CD8-positive, alpha-beta memory T cell (primary cell): ENCODE data around the gene SLIT3. TPM values are rescaled to one million over a fixed set of nuclear protein-coding genes. Genes with fewer than 3 reads are reported as not detected.

Experiments
- CTCF ChIA-PET: fragments of 350-600 bp; sonication (Branson Sonifier 250); formaldehyde crosslinking; loops from one replicate; lab custom pipeline; 2021; ENCODE audit warnings: antibody characterized with exemption; lab: Charles Lee
- POLR2A ChIA-PET: fragments of 350-600 bp; sonication (Branson Sonifier 250); formaldehyde crosslinking; loops from one replicate; lab custom pipeline; 2021; ENCODE audit warnings: antibody characterized with exemption; lab: Charles Lee
- DNase-seq, 5 donors: peaks; one replicate each; pipeline versions ENCODE4 v3.0.0 to v3.0.0-alpha.2; 2020 to 2022; ENCODE audit warnings: mixed read lengths in 1 of 5
- H3K27ac ChIP-seq: one replicate; pipeline ENCODE4 v1.7.0; 2013; ENCODE audit warnings: low read depth, mild to moderate bottlenecking, low read length, moderate library complexity
- H3K27me3 ChIP-seq: 2 replicates; pipeline ENCODE4 v1.7.0; 2013; ENCODE audit warnings: low read length, mild to moderate bottlenecking; ENCODE audit not compliant: insufficient read depth, poor library complexity, severe bottlenecking
- H3K36me3 ChIP-seq: 2 replicates; pipeline ENCODE4 v1.7.0; 2013; ENCODE audit warnings: mild to moderate bottlenecking, low read length, moderate library complexity; ENCODE audit not compliant: insufficient read depth
- H3K4me1 ChIP-seq: 2 replicates; pipeline ENCODE4 v1.7.0; 2013; ENCODE audit warnings: mild to moderate bottlenecking, low read length, moderate library complexity; ENCODE audit not compliant: insufficient read depth
- H3K4me3 ChIP-seq: 2 replicates; pipeline ENCODE4 v1.7.0; 2013; ENCODE audit warnings: mild to moderate bottlenecking, low read length
- H3K9me3 ChIP-seq: 2 replicates; pipeline ENCODE4 v1.7.0; 2013; ENCODE audit warnings: mild to moderate bottlenecking, low read length
- H3K27ac Mint-ChIP-seq, 8 donors: one replicate each; pipeline ENCODE4 v1.8.0; 2020 to 2021; ENCODE audit warnings: mixed read lengths in 8 of 8, mild to moderate bottlenecking in 6 of 8, inconsistent platforms in 3 of 8, moderate library complexity in 3 of 8
- H3K27me3 Mint-ChIP-seq, 2 donors: one replicate each; pipeline ENCODE4 v1.8.0; 2020 to 2021; ENCODE audit warnings: mixed read lengths in 2 of 2, mild to moderate bottlenecking in 1 of 2, moderate library complexity in 1 of 2
- H3K36me3 Mint-ChIP-seq, 3 donors: one replicate each; pipeline ENCODE4 v1.8.0; 2020 to 2021; ENCODE audit warnings: mixed read lengths in 3 of 3, inconsistent platforms in 1 of 3, mild to moderate bottlenecking in 1 of 3
- H3K4me1 Mint-ChIP-seq, 3 donors: one replicate each; pipeline ENCODE4 v1.8.0; 2020 to 2021; ENCODE audit warnings: mixed read lengths in 3 of 3, inconsistent platforms in 1 of 3, mild to moderate bottlenecking in 1 of 3
- H3K4me3 Mint-ChIP-seq, 7 donors: one replicate each; pipeline ENCODE4 v1.8.0; 2020 to 2021; ENCODE audit warnings: mixed read lengths in 7 of 7, mild to moderate bottlenecking in 6 of 7, moderate library complexity in 4 of 7, inconsistent platforms in 2 of 7
- H3K9me3 Mint-ChIP-seq, 5 donors: one replicate each; pipeline ENCODE4 v1.8.0; 2020 to 2022; ENCODE audit warnings: mixed read lengths in 5 of 5, mild to moderate bottlenecking in 3 of 5, moderate library complexity in 2 of 5, inconsistent platforms in 1 of 5
- polyA plus RNA-seq: library from polyadenylated mRNA; unstranded; fragments of 300-500 nt; fragmentation: Illumina TruSeq; gene quantifications from one replicate; pipeline ENCODE4 v1.2.3, GENCODE V29; 2021
- total RNA-seq, 2 experiments: library from RNA; stranded (reverse); gene quantifications; one replicate each; pipeline ENCODE4 v1.2.3, GENCODE V29; 2021

The SLIT3 gene
- total and polyA plus RNA-seq, 3 experiments from 2014 or later: 0.49 to 0.72 TPM; not detected in 1

DNA sequence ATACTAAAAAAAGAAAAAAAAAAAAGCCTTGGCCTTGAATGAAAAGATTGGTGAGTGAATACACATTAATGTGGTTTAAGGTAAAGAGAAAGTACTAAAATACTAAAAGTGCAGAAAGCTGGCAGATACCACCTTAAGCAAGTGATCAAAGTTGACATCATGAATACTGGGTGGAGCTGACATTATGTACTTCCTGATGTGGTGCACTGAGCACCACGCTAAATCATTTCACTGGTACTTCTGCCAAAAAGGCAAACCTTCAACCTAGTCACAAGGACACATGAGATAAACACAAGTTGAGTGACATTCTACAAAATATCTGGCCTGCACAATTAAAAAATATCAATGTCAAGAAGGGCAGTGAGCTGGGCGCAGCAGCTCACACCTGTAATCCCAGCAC is 687.9 kb downstream of the SLIT3 start:
- Histone ChIP-seq H3K4me1 (peaks cover 5% of the 10 kb centered on the region), H3K27me3 (no peaks in the 10 kb centered on the region), H3K4me3 (no peak overlapping the region), H3K27ac (no peak overlapping the region), H3K9me3 (no peaks in the 10 kb centered on the region), H3K36me3 (no peaks in the 10 kb centered on the region)
- DNase-seq: peak in 2 of 5 donors; percentile 38 to 39
- Mint-ChIP-seq H3K36me3 (peaks cover 0 to 3% (median 0%) of the 10 kb centered on the region in 3 donors), H3K4me1 (peaks cover 10 to 17% (median 10%) of the 10 kb centered on the region in 3 donors), H3K9me3 (no peaks in the 10 kb centered on the region), H3K27ac (peak overlapping the region; percentile 16 to 96 (median 90)), H3K4me3 (peak overlapping the region in 6 of 7 donors; percentile 12 to 63 (median 54)), H3K27me3 (peaks cover 0 to 2% of the 10 kb centered on the region in 2 donors)
- POLR2A ChIA-PET: interaction anchor here (1.4 kb wide), 1 partner anchor 33 kb away, joined by 6 read pairs; no protein-coding TSS in a partner anchor
- CTCF ChIA-PET: no interaction called here

DNA sequence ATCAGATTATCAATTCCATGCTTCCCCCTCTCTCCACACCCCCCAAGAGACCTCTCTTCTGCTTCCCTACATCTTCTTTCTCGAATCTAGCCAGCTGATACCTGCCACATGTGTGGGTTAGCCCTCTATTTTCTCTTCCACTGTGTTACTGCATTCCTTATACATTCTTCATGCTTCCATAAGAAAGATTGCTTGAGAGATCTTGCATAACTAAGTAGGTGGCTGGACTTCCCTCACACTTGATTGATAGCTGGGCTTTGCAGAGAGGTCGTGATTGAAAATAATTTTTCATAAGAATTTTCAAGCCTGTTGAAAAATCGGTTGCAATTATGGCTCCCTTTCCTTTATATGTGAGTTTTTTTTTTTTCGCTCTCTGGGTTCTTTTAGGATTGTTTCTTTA is 688.8 kb downstream of the SLIT3 start:
- peaks cover 0 to 3% (median 0%) of the 10 kb centered on the region in 3 donors for H3K36me3 Mint-ChIP-seq
- POLR2A ChIA-PET: no interaction called here
- H3K4me3 ChIP-seq: no peak overlapping the region
- DNase-seq: no peak
- no peak overlapping the region for H3K4me3 Mint-ChIP-seq
- peaks cover 0 to 2% of the 10 kb centered on the region in 2 donors for H3K27me3 Mint-ChIP-seq
- peaks cover 10 to 17% (median 10%) of the 10 kb centered on the region in 3 donors for H3K4me1 Mint-ChIP-seq
- H3K27ac Mint-ChIP-seq: no peak overlapping the region
- no peaks in the 10 kb centered on the region for H3K36me3 ChIP-seq
- H3K9me3 Mint-ChIP-seq: no peaks in the 10 kb centered on the region
- CTCF ChIA-PET: no interaction called here
- peaks cover 5% of the 10 kb centered on the region for H3K4me1 ChIP-seq
- H3K27me3 ChIP-seq: no peaks in the 10 kb centered on the region
- H3K9me3 ChIP-seq: no peaks in the 10 kb centered on the region
- H3K27ac ChIP-seq: no peak overlapping the region
